ENCODE measurements around the gene TBX19. TPM values are rescaled to one million over a fixed set of nuclear protein-coding genes. Genes with fewer than 3 reads are reported as not detected.

TBX19 gene
- total RNA-seq, 2 experiments from 2014 or later: 2.2 to 2.3 TPM

- DNase-seq: no peak
- H3K9me3 Mint-ChIP-seq: no peaks in the 10 kb centered on the region
- H3K27ac Mint-ChIP-seq: no peak overlapping the region
- no peak overlapping the region for H3K4me3 Mint-ChIP-seq
- ChIA-PET CTCF (interaction anchor here (0.7 kb wide), 1 partner anchor 222 kb away, joined by 3 read pairs; no protein-coding TSS in a partner anchor), POLR2A (no interaction called here)
- H3K27me3 Mint-ChIP-seq: no peaks in the 10 kb centered on the region
- intact Hi-C loops (cut with micrococcal nuclease): no loop called here
- no peaks in the 10 kb centered on the region for H3K4me1 Mint-ChIP-seq (ENCODE audit: low read depth)
- H3K36me3 Mint-ChIP-seq: peaks cover 2% of the 10 kb centered on the region
Observed at GRCh38 chr1:168303716-168304540, 23.3 kb downstream of the TBX19 start.

DNA sequence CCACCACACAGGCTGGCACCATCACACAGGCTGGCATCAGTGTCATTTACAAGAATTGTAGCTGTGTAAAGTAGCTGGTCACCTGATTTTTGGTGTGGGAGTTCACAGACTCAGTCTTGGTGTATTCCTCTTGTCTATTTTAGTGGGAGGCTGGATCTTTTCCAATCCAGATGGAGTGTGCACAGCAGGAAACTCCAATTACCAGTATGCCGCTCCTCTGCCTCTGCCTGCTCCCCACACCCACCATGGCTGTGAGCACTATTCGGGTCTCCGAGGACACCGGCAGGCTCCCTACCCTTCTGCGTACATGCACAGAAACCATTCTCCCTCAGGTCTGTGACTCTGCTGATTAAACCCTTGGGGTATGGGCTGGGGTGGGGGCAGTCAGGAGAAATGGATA is 24.2 kb downstream of the TBX19 start:
- no peaks in the 10 kb centered on the region for H3K27me3 Mint-ChIP-seq
- ChIA-PET POLR2A (no interaction called here), CTCF (interaction anchor here (0.7 kb wide), 1 partner anchor 223 kb away, joined by 3 read pairs; no protein-coding TSS in a partner anchor)
- no peak overlapping the region for H3K27ac Mint-ChIP-seq
- H3K4me1 Mint-ChIP-seq (ENCODE audit: low read depth): no peaks in the 10 kb centered on the region
- no peak overlapping the region for H3K4me3 Mint-ChIP-seq
- peaks cover 2% of the 10 kb centered on the region for H3K36me3 Mint-ChIP-seq
- intact Hi-C loops (cut with micrococcal nuclease): no loop called here
- no peak for DNase-seq
- no peaks in the 10 kb centered on the region for H3K9me3 Mint-ChIP-seq

GRCh38 chr1:168312718-168313604 is 32.3 kb downstream of the TBX19 start:
- POLR2A ChIA-PET: no interaction called here
- peaks cover 11% of the 10 kb centered on the region for H3K4me1 Mint-ChIP-seq (ENCODE audit: low read depth)
- peaks cover 5% of the 10 kb centered on the region for H3K36me3 Mint-ChIP-seq
- H3K27me3 Mint-ChIP-seq: no peaks in the 10 kb centered on the region
- intact Hi-C loops (cut with micrococcal nuclease): no loop called here
- no peak overlapping the region for H3K27ac Mint-ChIP-seq
- no peak for DNase-seq
- CTCF ChIA-PET: interaction anchor here (0.6 kb wide), 1 partner anchor 229 kb away, joined by 4 read pairs; no protein-coding TSS in a partner anchor
- no peaks in the 10 kb centered on the region for H3K9me3 Mint-ChIP-seq
- no peak overlapping the region for H3K4me3 Mint-ChIP-seq

GRCh38 chr1:168316142-168316541 is 35.5 kb downstream of the TBX19 start:
- ChIA-PET POLR2A (no interaction called here), CTCF (no interaction called here)
- Mint-ChIP-seq H3K4me1 (ENCODE audit: low read depth) (peaks cover 15% of the 10 kb centered on the region), H3K27ac (no peak overlapping the region), H3K4me3 (no peak overlapping the region), H3K9me3 (no peaks in the 10 kb centered on the region), H3K27me3 (no peaks in the 10 kb centered on the region), H3K36me3 (peaks cover 3% of the 10 kb centered on the region)
- intact Hi-C loops (cut with micrococcal nuclease): no loop called here
- DNase-seq: no peak

DNA sequence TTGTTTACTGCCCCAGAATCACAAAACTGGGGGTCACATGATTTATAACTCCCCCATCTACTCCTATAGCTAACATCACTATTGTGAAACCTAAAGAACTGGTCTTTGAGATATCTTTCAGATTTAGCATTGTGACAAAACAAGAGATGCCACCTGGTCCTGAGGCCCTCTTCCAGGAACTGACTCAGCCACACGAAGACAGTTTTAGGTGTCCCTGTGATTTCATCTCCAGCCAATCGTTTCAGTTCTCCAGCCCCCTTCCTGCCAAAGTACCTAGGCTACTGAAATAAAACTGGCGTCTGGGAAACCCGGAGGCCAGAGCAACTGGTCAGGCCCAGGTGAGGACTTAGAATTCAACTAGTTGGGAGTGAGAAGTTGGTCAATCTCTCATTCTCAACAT is 36.6 kb downstream of the TBX19 start:
- intact Hi-C loops (cut with micrococcal nuclease): no loop called here
- Mint-ChIP-seq H3K4me1 (ENCODE audit: low read depth) (peaks cover 15% of the 10 kb centered on the region), H3K9me3 (no peaks in the 10 kb centered on the region), H3K27ac (no peak overlapping the region), H3K27me3 (no peaks in the 10 kb centered on the region), H3K4me3 (no peak overlapping the region), H3K36me3 (peaks cover 3% of the 10 kb centered on the region)
- POLR2A ChIA-PET: no interaction called here
- CTCF ChIA-PET: no interaction called here
- peak; percentile 18 for DNase-seq

DNA sequence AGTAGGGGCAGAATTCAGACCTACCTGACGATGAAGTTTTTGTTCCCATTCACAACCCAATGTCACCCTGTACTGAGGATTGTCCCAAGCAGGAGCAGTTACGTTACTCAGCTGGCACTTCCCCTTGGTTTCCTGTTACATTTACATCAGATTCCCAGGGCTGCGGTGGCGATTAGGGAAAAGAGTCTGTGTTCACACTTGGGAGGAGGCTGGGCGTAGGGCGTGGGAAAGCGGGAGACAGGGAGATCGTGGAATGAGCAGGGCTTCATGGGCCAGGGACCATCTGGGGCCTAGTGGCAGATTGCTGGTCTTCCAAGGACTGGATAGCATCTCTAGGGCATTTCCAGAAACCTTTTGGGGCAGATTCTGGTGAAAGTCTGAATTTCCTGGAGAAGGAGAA is 39.0 kb downstream of the TBX19 start:
- ChIA-PET CTCF (interaction anchor here (1.2 kb wide), 1 partner anchor 85 kb away, joined by 4 read pairs; no protein-coding TSS in a partner anchor), POLR2A (no interaction called here)
- H3K9me3 Mint-ChIP-seq: peaks cover 1% of the 10 kb centered on the region
- intact Hi-C loops (cut with micrococcal nuclease): loop anchor here (2.0 kb wide), 1 partner anchor 141 kb away; the partner anchor contains the start of gene TIPRL
- H3K36me3 Mint-ChIP-seq: peaks cover 7% of the 10 kb centered on the region
- H3K27ac Mint-ChIP-seq: no peak overlapping the region
- no peak for DNase-seq
- H3K27me3 Mint-ChIP-seq: no peaks in the 10 kb centered on the region
- H3K4me3 Mint-ChIP-seq: no peak overlapping the region
- H3K4me1 Mint-ChIP-seq (ENCODE audit: low read depth): peaks cover 10% of the 10 kb centered on the region

- no peak overlapping the region for H3K27ac Mint-ChIP-seq
- DNase-seq: no peak
- peaks cover 10% of the 10 kb centered on the region for H3K4me1 Mint-ChIP-seq (ENCODE audit: low read depth)
- peaks cover 9% of the 10 kb centered on the region for H3K36me3 Mint-ChIP-seq
- CTCF ChIA-PET: no interaction called here
- intact Hi-C loops (cut with micrococcal nuclease): loop anchor here (2.0 kb wide), 1 partner anchor 141 kb away; the partner anchor contains the start of gene TIPRL
- peaks cover 4% of the 10 kb centered on the region for H3K9me3 Mint-ChIP-seq
- H3K27me3 Mint-ChIP-seq: no peaks in the 10 kb centered on the region
- H3K4me3 Mint-ChIP-seq: no peak overlapping the region
- POLR2A ChIA-PET: interaction anchor here (0.6 kb wide), 1 partner anchor 1392 kb away, joined by 4 read pairs; no protein-coding TSS in a partner anchor
Observed at GRCh38 chr1:168320149-168320548, 39.5 kb downstream of the TBX19 start.

DNA sequence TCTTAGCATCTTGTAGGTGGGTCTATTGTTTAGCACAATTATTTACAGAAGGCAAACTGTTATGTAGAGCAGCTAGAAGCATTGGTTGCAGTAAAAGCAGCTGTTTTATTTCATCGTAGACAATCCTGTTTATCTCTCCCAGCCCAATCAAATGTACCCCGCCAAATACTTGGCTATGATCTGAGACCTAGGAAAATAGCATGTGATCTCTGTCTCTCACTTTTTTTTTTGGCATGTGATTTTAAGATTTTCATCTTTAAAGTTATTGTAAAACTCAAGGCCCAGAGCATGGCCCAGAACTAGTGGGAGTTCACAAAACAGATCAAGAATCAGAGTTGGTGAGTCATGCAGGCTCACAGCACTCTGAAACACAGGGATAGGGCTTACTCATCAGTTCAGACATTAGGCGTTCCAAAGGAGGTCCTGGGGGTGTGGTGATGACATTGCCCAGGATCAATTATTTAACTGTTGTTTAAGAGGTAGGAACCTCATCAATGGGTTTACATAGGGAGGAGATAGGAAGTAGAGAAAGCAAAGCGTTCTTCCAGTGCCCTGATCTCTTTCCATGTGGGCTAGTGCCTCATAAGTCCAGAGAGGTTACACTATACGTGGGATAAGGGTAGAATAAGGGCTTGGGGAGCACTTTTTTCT is 40.2 kb downstream of the TBX19 start:
- peaks cover 10% of the 10 kb centered on the region for H3K4me1 Mint-ChIP-seq (ENCODE audit: low read depth)
- CTCF ChIA-PET: interaction anchor here (1.1 to 2.1 kb wide), 3 partner anchors 22 to 239 kb away, joined by 3 to 6 read pairs (median 4); no protein-coding TSS in a partner anchor
- no peaks in the 10 kb centered on the region for H3K27me3 Mint-ChIP-seq
- intact Hi-C loops (cut with micrococcal nuclease): loop anchor here (2.0 kb wide), 1 partner anchor 142 kb away; the partner anchor contains the start of gene TIPRL
- peak; percentile 42 for DNase-seq
- POLR2A ChIA-PET: interaction anchor here (0.6 kb wide), 1 partner anchor 1391 kb away, joined by 4 read pairs; no protein-coding TSS in a partner anchor
- peaks cover 9% of the 10 kb centered on the region for H3K36me3 Mint-ChIP-seq
- H3K9me3 Mint-ChIP-seq: peaks cover 4% of the 10 kb centered on the region
- H3K27ac Mint-ChIP-seq: no peak overlapping the region
- no peak overlapping the region for H3K4me3 Mint-ChIP-seq

DNA sequence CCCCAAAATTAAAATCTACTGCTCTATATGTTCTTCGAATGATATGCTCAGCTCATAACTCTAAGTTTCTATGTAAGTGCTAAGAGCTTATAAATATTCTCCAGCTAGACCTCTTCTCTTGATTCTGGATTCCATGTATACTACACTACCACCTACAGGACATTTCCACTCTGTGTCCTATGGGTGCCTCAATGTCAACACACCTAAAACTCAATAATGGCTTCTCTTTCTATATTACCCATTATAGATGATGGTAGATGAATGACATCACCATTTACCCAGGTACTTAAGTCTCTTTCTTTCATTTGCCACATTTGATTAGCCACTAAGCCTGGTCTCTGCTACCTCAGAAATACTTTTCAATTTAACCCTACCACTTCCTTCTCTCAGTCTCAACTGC is 41.3 kb downstream of the TBX19 start:
- H3K4me1 Mint-ChIP-seq (ENCODE audit: low read depth): peaks cover 10% of the 10 kb centered on the region
- intact Hi-C loops (cut with micrococcal nuclease): loop anchor here (1.0 to 2.0 kb wide), 3 partner anchors 87 to 237 kb away; partner anchors contain the start of gene TIPRL
- CTCF ChIA-PET: interaction anchor here (1.1 to 2.3 kb wide), 4 partner anchors 21 to 240 kb away, joined by 3 to 9 read pairs (median 5); no protein-coding TSS in a partner anchor
- H3K4me3 Mint-ChIP-seq: no peak overlapping the region
- POLR2A ChIA-PET: no interaction called here
- no peak overlapping the region for H3K27ac Mint-ChIP-seq
- peaks cover 4% of the 10 kb centered on the region for H3K9me3 Mint-ChIP-seq
- no peak for DNase-seq
- H3K27me3 Mint-ChIP-seq: no peaks in the 10 kb centered on the region
- H3K36me3 Mint-ChIP-seq: peaks cover 6% of the 10 kb centered on the region

DNA sequence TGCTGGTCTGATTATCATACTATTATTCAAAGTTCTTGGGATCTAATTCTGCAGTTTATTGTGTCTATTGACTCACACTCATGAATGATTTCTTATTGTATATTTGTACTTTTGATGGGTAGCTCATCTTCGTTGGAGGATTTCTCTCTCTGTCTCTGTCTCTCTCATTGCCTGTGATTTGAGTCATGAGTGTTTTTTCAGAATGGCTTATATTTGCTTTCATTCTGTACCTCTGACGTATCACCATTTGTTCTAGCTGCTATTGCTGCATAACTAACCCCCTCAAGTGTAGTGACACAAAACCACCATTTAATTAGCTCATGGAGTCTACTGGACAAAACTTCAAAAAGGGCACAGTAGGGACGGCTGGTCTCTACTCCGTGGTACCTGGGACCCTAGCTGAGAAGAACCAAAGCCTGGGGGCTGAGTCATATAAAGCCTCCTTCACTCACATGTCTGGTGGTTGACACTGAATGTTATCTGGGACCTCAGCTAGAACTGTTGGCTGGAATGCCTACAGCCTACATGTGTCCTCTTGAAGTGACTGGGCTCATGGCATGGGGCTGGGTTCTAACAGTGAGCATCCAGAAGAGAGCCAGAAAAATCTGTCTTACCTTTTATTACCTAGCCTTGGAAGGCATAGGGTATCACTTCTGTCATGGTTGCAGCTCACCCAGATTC is 44.2 kb downstream of the TBX19 start:
- H3K4me1 Mint-ChIP-seq (ENCODE audit: low read depth): peaks cover 5% of the 10 kb centered on the region
- no peaks in the 10 kb centered on the region for H3K27me3 Mint-ChIP-seq
- H3K36me3 Mint-ChIP-seq: peaks cover 6% of the 10 kb centered on the region
- ChIA-PET POLR2A (no interaction called here), CTCF (interaction anchor here (0.9 to 1.2 kb wide), 2 partner anchors 18 to 90 kb away, joined by 4 to 5 read pairs; no protein-coding TSS in a partner anchor)
- H3K4me3 Mint-ChIP-seq: no peak overlapping the region
- intact Hi-C loops (cut with micrococcal nuclease): no loop called here
- no peak for DNase-seq
- peaks cover 4% of the 10 kb centered on the region for H3K9me3 Mint-ChIP-seq
- H3K27ac Mint-ChIP-seq: no peak overlapping the region

- CTCF ChIA-PET: interaction anchor here (2.1 kb wide), 1 partner anchor 14 kb away, joined by 10 read pairs; no protein-coding TSS in a partner anchor
Observed at GRCh38 chr1:168328731-168329364, 48.2 kb downstream of the TBX19 start.

More at GRCh38 chr1:168328731-168329364, 48.2 kb downstream of the TBX19 start:
- intact Hi-C loops (cut with micrococcal nuclease): no loop called here
- Mint-ChIP-seq H3K36me3 (peaks cover 3% of the 10 kb centered on the region), H3K9me3 (peaks cover 4% of the 10 kb centered on the region), H3K4me3 (no peak overlapping the region), H3K4me1 (ENCODE audit: low read depth) (no peaks in the 10 kb centered on the region), H3K27me3 (no peaks in the 10 kb centered on the region), H3K27ac (no peak overlapping the region)
- POLR2A ChIA-PET: no interaction called here
- DNase-seq: no peak

All from activated CD4-positive, alpha-beta memory T cell treated with anti-CD3 and anti-CD28 coated beads for 36 hours (primary cell).